HEK293T (cell line): ENCODE measurements around the gene NPAS3.

Experiments
- CTCF ChIA-PET: fragments of 350-600 bp; formaldehyde crosslinking; extraction: SDS; loops from one replicate; lab custom pipeline; 2021; ENCODE audit warnings: antibody characterized with exemption, inconsistent platforms; lab: Yijun Ruan, JAX
- POLR2A ChIA-PET: fragments of 350-600 bp; formaldehyde crosslinking; extraction: SDS; loops from one replicate; lab custom pipeline; 2020; ENCODE audit warnings: antibody characterized with exemption, inconsistent platforms; lab: Yijun Ruan, JAX
- DNase-seq: peaks from one replicate; pipeline ENCODE4 v3.0.0; 2012; ENCODE audit warnings: mixed read lengths; ENCODE audit errors: extremely low spot score
- ARNT ChIP-seq: fragments of 450-650 bp; IDR thresholded peaks from 2 replicates; pipeline ENCODE4 v1.6.1; 2017; ENCODE audit warnings: mild to moderate bottlenecking
- BHLHE40 ChIP-seq: fragments of 450-650 bp; IDR thresholded peaks from 2 replicates; pipeline ENCODE4 v1.6.1; 2016; ENCODE audit warnings: mild to moderate bottlenecking, moderate library complexity, borderline replicate concordance
- CTBP1 ChIP-seq: fragments of 450-650 bp; IDR thresholded peaks from 2 replicates; pipeline ENCODE4 v1.6.1; 2016; ENCODE audit warnings: borderline replicate concordance
- ELF4 ChIP-seq: fragments of 450-650 bp; IDR thresholded peaks from 2 replicates; pipeline ENCODE4 v1.6.1; 2017; ENCODE audit warnings: antibody characterized with exemption
- FOXA1 ChIP-seq: fragments of 450-650 bp; IDR thresholded peaks from 2 replicates; pipeline ENCODE4 v1.6.1; 2016; ENCODE audit warnings: mild to moderate bottlenecking
- FOXK2 ChIP-seq: fragments of 450-650 bp; IDR thresholded peaks from 2 replicates; pipeline ENCODE4 v1.6.1; 2016; ENCODE audit warnings: mild to moderate bottlenecking
- FOXM1 ChIP-seq: fragments of 450-650 bp; IDR thresholded peaks from 2 replicates; pipeline ENCODE4 v1.6.1; 2017; ENCODE audit warnings: mild to moderate bottlenecking, borderline replicate concordance
- HDGF ChIP-seq: fragments of 450-650 bp; IDR thresholded peaks from 2 replicates; pipeline ENCODE4 v1.6.1; 2017; ENCODE audit warnings: antibody characterized with exemption, borderline replicate concordance
- L3MBTL2 ChIP-seq: fragments of 450-650 bp; conservative IDR thresholded peaks from 2 replicates; pipeline ENCODE4 v1.6.1; 2016; ENCODE audit warnings: mild to moderate bottlenecking
- LEF1 ChIP-seq: fragments of 450-650 bp; IDR thresholded peaks from 2 replicates; pipeline ENCODE4 v1.6.1; 2017; ENCODE audit warnings: mild to moderate bottlenecking, borderline replicate concordance
- NFRKB ChIP-seq: fragments of 450-650 bp; IDR thresholded peaks from 2 replicates; pipeline ENCODE4 v1.6.1; 2016; ENCODE audit warnings: mild to moderate bottlenecking, moderate library complexity
- SP1 ChIP-seq: fragments of 450-650 bp; IDR thresholded peaks from 2 replicates; pipeline ENCODE4 v1.6.1; 2017
- SUZ12 ChIP-seq: fragments of 450-650 bp; IDR thresholded peaks from 2 replicates; pipeline ENCODE4 v1.6.1; 2016; ENCODE audit warnings: mild to moderate bottlenecking
- TARDBP ChIP-seq: fragments of 450-650 bp; IDR thresholded peaks from 2 replicates; pipeline ENCODE4 v1.6.1; 2016
- ZNF384 ChIP-seq: fragments of 450-650 bp; IDR thresholded peaks from 2 replicates; pipeline ENCODE4 v1.6.1; 2016
- TF ChIP-seq, protein P1 (sequence below): fragments of 450-650 bp; IDR thresholded peaks from 2 replicates; pipeline ENCODE4 v1.6.1; 2016

The NPAS3 gene

GRCh38 chr14:33693237-33693636 is 754.6 kb downstream of the NPAS3 start:
- POLR2A ChIA-PET: no interaction called here
- TF ChIP-seq ARNT (no peak), L3MBTL2 (no peak)
- DNase-seq: no peak
- CTCF ChIA-PET: no interaction called here

DNA sequence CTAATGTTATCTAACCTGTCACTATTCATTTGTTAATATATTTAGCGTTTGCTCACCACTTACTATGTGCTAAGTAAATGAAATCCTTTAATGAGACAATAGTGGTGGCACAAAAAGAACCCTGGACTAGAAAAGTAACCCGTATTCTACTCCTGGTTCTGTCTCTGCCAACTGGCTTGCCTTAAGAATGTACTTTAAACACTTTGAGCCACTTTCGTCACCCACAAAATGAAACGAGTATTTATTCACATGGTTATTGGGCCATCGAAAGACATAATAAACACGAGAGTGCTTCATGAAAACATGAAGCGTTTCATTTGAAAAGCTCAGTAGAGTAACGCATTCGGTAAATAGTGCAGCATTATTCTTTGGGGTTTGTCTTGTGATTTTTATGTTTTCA is 757.5 kb downstream of the NPAS3 start:
- TF ChIP-seq TARDBP (no peak), FOXM1 (no peak), NFRKB (no peak), ARNT (no peak), FOXK2 (no peak), HDGF (no peak), ELF4 (no peak), BHLHE40 (no peak), SP1 (no peak), L3MBTL2 (no peak)
- ChIA-PET CTCF (no interaction called here), POLR2A (no interaction called here)
- DNase-seq: no peak

- ChIA-PET CTCF (interaction anchor here (0.7 to 1.6 kb wide), 2 partner anchors 24 to 37 kb away, joined by 4 to 8 read pairs; no protein-coding TSS in a partner anchor), POLR2A (no interaction called here)
- DNase-seq: no peak
- TF ChIP-seq NFRKB (no peak), CTBP1 (no peak), ARNT (no peak)
Observed at GRCh38 chr14:33699300-33699983, 760.8 kb downstream of the NPAS3 start.

GRCh38 chr14:33700052-33700451 is 761.4 kb downstream of the NPAS3 start:
- CTCF ChIA-PET: no interaction called here
- TF ChIP-seq SUZ12: no peak
- TF ChIP-seq BHLHE40: no peak
- no peak for TF ChIP-seq ELF4
- TF ChIP-seq, protein P1, sequence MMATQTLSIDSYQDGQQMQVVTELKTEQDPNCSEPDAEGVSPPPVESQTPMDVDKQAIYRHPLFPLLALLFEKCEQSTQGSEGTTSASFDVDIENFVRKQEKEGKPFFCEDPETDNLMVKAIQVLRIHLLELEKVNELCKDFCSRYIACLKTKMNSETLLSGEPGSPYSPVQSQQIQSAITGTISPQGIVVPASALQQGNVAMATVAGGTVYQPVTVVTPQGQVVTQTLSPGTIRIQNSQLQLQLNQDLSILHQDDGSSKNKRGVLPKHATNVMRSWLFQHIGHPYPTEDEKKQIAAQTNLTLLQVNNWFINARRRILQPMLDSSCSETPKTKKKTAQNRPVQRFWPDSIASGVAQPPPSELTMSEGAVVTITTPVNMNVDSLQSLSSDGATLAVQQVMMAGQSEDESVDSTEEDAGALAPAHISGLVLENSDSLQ: no peak
- TF ChIP-seq TARDBP: no peak
- no peak for TF ChIP-seq SP1
- no peak for TF ChIP-seq ZNF384
- no peak for TF ChIP-seq NFRKB
- no peak for TF ChIP-seq ARNT
- TF ChIP-seq FOXA1: no peak
- no peak for TF ChIP-seq FOXK2
- no peak for DNase-seq
- POLR2A ChIA-PET: no interaction called here

DNA sequence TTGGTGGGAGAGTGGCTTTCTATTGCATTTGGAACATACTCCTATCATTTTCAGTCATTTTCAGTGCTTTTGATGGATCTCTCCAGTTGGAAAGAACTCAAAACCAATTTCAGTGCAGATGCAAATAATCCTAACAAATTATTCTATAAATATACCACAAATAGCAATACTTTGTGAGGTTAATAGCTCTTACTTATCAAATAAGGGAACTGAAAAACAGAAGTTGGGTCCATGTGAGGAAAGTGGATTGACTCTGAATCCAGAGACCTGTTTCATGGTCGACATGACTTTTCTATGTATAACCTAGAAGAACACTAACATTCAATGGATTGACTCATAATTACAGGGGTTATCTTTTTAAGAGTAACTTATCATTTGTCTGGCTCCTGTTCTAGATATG is 763.6 kb downstream of the NPAS3 start:
- ChIA-PET POLR2A (no interaction called here), CTCF (no interaction called here)
- TF ChIP-seq ELF4: no peak
- no peak for TF ChIP-seq TARDBP
- DNase-seq: no peak

DNA sequence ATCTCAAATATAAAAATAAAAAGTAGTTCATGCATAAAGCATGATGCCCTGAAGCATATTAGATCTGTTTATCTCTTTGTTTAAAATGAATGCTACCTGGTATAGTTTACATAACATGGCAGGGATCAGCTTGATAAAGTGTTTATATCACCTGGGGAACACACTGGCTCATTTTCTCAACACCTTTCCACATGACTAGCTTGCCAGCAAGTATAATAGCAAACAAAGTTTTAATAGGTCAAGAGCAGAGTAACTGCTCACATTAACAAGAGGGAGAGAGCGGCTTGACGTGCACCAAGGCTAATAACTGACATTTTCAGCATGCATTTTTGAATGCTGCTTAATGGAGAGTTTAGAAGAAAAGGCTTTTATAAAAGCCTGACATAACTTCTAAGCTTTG is 765.8 kb downstream of the NPAS3 start:
- DNase-seq: no peak
- no peak for TF ChIP-seq TARDBP
- no peak for TF ChIP-seq SP1
- TF ChIP-seq CTBP1: no peak
- no peak for TF ChIP-seq FOXK2
- no peak for TF ChIP-seq ARNT
- TF ChIP-seq ELF4: no peak
- TF ChIP-seq FOXM1: no peak
- TF ChIP-seq LEF1: no peak
- TF ChIP-seq L3MBTL2: no peak
- CTCF ChIA-PET: no interaction called here
- POLR2A ChIA-PET: no interaction called here

DNA sequence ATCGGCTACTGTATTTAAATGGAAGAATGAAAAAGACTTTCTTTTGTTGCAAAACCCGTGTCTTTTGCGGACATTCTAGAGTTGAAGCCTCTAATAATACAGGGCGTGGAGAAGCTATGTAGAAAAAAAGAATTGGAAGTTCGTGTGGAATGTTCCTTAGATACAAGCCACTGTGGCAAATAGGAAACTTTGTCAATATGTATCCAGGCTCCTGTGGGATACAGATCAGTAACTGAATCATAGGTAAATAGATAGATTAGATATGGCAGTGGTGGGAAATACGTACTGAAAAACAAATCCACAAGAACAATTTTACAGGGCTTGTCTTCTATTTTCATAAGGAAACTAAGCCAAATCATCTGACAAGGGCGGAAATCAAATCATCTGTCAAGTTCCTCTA is 766.8 kb downstream of the NPAS3 start:
- TF ChIP-seq NFRKB (no peak), SUZ12 (no peak), L3MBTL2 (no peak), SP1 (no peak), FOXK2 (no peak), LEF1 (no peak), ARNT (no peak), HDGF (no peak), FOXM1 (no peak), ELF4 (no peak), CTBP1 (no peak), BHLHE40 (no peak), TARDBP (no peak)
- TF ChIP-seq, protein P1: no peak
- CTCF ChIA-PET: interaction anchor here (1.3 kb wide), 1 partner anchor 30 kb away, joined by 3 read pairs; no protein-coding TSS in a partner anchor

GRCh38 chr14:33707716-33708115 is 769.0 kb downstream of the NPAS3 start:
- ChIA-PET CTCF (interaction anchor here (0.6 kb wide), 1 partner anchor 391 kb away, joined by 3 read pairs; no protein-coding TSS in a partner anchor), POLR2A (no interaction called here)
- TF ChIP-seq BHLHE40 (no peak), ZNF384 (no peak), ELF4 (no peak), TARDBP (no peak), SUZ12 (no peak), FOXA1 (no peak), HDGF (no peak), ARNT (no peak)
- TF ChIP-seq, protein P1: no peak
- DNase-seq: no peak

More for the DNA sequence above, 766.8 kb downstream of the NPAS3 start:
- DNase-seq: no peak
- POLR2A ChIA-PET: no interaction called here
